Measurements from ENCODE around the gene MGMT.

Gene MGMT

GRCh38 chr10:129784291-129784690 is 317.2 kb downstream of the MGMT start:
- DNase-seq = no peak

DNA sequence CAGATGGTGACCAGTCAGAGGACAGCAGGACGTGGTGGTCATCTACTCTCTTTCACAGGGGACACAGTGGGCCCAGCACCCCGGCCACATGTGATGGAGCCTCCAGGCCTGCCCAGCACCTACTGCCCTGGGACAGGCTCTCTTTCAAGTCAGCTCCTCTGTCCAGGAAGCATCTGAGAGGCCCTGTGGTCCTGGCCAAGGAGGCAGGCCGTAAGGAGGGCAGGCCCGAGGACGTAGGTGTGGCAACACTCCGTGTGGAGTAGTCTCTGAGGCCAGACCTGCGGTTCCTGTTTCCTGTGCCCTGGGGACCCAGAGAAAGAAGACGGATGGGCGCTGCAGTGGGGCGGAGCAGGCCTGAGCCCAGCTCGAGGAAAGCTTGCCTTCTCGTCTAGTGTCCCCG is 317.9 kb downstream of the MGMT start:
- no peak for DNase-seq

DNA sequence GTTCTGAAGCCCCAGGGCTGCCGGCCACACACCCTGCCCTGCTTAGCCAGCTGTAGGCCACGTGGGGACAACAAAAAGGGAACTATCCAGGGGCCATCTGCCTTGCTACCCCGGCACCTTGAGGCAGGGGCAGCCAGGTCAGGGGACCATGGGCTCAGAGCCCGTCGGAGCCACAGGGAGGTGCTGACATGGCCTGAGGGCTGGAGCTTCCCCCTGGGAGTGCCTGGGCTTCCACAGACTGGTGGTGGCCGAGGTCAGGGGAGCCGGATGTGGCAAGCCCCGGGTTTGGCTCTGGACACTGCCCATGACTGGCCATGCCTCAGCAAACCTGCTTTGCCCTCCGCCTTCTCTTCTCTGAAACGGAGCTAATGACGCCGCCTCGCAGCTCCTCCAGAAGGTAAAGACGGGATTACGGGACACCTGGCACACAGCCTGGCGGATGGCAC is 318.5 kb downstream of the MGMT start:
- no peak for DNase-seq

DNA sequence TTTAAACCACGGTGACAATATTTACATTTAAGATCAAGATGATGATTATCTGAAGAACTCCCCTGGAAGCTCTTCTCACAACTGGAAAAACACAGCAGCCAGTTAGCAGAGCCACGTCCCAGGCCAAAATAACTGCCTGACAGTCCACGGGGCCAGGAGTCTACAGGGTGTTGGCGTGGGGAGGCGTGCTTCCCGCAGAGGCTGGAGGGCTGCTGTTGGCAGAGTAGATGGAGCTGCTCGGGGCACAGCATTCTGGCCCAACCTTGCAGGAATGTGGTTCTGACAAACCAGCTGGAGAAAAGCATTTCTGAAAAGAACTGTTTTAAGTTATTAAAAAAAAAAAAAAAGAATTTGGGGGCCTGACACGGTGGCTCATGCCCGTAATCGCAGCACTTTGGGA is 319.2 kb downstream of the MGMT start:
- no peak for DNase-seq

DNA sequence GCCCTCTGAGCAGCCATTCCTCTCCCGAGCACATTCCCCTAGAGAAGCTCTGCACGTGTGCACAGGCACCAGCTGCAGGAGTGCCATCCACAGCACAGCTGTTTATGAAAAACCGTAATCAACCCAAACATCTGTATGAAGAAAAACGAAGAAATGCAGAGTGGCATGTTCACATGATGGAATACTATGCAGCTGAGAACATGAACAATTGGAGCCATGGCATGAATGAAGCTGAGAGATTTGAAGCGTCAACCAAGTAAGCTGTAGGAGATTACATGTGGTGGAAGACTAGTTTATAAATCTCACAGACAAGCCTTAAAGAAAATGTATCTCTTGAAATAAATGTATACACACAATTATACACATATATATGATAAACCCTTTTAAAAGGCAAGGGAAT is 320.5 kb downstream of the MGMT start:
- no peak for DNase-seq

DNA sequence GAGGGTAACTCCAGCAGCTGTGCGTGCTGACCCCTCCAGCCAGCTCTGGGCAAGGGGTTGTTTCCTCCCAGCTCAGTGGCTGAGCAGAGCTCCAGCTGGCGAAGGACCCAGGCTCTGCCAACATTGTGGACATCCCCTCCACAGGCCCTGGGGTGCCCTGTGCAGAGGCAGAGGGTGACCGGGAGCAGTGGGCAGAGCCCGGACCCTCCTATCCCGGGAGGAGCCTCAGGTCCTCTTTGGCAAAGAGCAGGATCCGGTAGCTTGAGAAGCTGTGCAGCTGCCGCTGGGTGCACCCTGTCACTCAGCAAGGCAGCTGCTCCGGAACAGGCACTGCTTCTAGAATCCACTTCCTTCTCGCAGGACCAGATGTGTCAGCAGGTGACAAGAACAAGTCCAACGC is 321.2 kb downstream of the MGMT start:
- no peak for DNase-seq

DNA sequence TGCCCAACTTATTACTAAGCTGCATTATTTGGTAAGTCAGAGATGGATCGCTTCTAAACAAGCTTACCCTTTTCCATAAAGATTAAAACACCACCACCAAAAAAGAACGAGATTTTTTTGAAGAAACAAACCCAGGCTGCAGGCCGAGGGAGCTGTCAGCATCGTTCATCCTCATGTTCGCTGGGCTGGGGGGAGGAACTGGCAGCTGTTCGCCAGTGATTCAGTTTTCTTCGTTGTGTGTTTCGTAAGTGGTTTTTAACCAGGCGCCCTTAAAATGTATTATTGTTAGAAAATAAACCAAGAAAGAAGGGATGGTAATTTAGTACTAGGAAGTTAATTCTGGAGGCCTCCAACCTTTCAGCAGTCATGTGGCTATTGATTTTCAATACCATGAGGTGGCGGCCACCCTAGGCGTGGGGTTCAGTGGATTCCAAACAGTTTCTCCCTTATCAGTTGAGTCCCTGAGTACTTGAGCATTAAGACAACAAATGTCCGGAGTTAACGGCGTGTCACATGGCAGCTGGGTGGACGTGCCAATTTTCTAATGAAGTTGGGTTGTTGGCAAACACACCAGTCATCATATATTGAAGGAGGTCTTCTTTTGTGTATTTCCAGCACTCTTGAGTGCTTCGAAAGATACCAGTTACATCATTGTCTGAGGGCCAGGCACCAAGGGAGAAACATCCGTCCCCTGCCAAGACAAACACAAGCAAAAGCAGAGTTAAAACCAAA is 323.8 kb downstream of the MGMT start:
- DNase-seq = no peak

- no peak for DNase-seq
Observed at GRCh38 chr10:129792141-129792540, 325.1 kb downstream of the MGMT start.

DNA sequence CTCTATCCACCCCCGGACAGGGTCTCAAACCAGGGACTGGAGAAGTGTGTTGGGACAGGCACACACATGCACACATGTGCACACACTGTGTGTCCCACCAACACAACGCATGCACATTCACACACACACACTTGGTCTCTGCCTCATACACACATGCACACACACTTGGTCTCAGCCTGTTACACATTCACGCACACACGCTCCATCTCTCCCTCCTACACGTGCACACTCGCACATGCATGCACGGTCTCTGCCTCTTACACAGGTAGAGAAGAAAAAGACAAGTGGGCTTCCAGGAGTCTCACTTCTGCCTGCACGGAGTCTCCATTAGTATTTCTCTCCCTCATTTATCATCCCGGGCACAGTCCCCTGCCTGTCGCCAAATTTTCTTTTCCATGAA is 325.8 kb downstream of the MGMT start:
- DNase-seq = no peak

DNA sequence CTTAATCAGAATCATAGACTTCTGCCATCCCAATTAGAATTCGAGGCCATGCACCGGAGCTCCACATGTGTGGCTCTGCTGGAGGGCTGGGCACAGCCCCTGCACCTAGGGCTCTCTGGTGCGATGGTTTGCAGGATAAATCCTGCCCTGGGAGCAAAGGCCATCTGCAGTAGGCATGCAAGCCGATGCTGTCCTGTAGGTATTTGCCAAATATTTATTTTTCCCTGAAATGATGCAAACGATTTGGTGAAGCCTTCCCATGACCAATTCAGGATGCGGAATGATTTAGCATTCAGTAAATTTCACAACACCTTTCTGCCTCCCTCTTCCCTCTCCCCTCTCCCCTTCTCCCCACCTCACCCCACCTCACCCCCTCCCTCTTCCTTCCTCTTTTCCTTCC is 326.4 kb downstream of the MGMT start:
- DNase-seq = no peak

GRCh38 chr10:129793996-129794395 is 327.0 kb downstream of the MGMT start:
- DNase-seq = no peak

DNA sequence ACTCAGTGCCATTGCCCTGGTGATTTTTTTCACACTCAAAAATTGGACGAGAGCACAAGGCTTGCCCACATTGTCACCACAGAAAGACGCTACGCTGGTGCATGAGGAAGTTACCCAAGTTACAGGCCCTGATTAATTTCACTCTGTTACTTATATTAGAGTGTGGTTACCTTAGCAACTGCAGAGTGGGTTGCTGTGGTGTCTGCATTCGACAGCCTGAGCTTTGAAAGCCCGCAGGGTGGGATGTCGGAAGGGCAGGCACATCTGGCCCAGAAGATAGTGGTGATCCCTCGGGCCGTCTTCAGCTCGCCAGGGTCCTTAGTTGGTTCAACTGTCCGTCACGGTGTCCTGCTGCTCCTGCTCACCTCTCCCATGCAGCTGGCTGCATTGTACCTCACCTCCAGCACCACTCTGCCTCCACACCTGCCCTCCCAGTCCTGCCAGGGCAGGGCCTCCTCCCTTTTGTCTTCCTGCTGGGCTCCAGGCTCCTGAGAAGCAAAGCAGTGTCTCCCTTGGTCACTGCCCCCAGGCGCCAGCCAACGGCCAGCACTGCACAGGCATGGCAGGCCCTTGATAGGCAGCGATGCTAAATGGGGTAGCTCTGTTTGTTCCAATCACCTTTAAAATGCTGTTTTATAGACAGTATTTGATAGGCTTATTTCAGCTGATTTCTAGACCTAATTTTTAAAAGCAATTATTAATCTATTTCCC is 329.8 kb downstream of the MGMT start:
- DNase-seq = no peak

- DNase-seq = no peak
Observed at GRCh38 chr10:129799942-129800341, 332.9 kb downstream of the MGMT start.

- DNase-seq = no peak
Observed at GRCh38 chr10:129800796-129801340, 333.8 kb downstream of the MGMT start.

DNA sequence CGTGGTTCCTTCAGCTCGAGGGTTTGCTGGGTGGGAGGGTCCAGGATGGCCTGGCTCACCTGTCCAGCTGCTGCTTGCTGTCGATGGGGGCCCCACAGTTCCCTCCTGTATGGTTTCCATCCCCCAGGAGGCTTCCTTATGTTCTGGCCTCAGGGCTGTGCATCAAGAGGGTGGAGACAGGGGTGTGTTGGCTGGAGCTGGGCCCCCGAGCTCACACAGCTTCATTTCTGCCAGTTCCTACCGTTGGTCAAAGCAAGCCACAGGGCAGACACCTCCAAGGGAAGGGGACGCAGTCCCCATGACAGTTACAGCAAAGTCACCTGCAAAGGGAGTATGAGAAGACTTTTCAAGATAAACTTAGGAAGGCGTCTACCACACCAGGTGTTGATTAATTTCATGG is 340.2 kb downstream of the MGMT start:
- no peak for DNase-seq

DNA sequence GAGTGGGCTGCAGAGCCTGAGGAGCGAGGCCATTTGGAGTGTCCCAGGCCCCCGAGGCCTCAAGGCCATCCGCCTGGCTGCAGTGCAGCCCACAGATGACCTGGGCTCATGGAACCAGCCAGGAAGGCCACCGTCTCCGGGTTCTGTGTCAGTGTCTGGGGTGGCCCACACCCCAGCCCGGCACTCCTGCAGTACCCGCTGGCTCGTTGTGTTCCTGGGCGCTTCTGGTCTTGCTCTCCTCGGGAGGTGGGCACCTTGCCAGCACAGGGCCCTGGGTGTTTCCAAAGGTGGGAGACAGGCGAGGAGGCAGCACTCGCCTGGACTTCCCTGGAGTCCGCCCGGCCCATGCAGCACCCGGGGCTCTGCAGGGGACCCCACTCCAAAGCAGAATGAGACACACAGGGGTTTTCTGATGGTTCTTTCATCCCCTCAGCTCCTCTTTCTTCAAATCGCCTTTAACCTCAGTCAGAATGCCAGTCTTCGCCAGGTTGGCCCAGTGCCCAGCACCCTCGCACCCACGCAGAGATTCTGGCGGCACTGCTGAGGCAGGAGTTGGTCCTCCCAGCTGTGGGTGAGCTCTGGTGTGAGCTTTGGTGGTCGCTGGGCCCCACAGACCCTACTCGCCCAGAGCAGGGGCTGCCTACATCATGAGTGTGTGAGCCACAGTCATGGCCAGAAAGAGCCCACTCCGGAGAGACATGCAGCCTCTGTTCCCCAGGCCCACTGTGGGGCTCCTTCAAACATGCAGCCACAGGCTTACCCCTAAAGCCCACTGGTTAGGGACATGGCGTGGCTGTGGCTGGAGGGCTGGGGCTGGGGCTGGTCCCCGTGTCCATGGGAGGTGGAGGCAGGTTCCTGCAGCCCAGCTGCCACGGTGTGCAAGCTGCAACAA is 341.3 kb downstream of the MGMT start:
- no peak for DNase-seq

GRCh38 chr10:129809431-129809830 is 342.4 kb downstream of the MGMT start:
- no peak for DNase-seq

GRCh38 chr10:129809841-129810240 is 342.8 kb downstream of the MGMT start:
- DNase-seq = no peak

GRCh38 chr10:129811208-129811607 is 344.2 kb downstream of the MGMT start:
- DNase-seq = no peak

- no peak for DNase-seq
Observed at GRCh38 chr10:129812398-129812797, 345.4 kb downstream of the MGMT start.

GRCh38 chr10:129814681-129815646 is 347.9 kb downstream of the MGMT start:
- DNase-seq = no peak

All from NCI-H1436 (cell line).